Testis (tissue), 3 donors: ENCODE data around the gene OR5B12. TPM values are rescaled to one million over a fixed set of nuclear protein-coding genes. Genes with fewer than 3 reads are reported as not detected.

Experiments used
- DNase-seq: peaks from one replicate; pipeline ENCODE4 v3.0.0-alpha.2; 2019
- H3K27ac ChIP-seq, 2 donors: fragments of 200-600 bp; sonication (generic); one replicate each; pipeline ENCODE4 v1.5.1; 2019
- H3K27me3 ChIP-seq: fragments of 200-600 bp; sonication (generic); one replicate; pipeline ENCODE4 v1.5.1; 2019
- H3K36me3 ChIP-seq: fragments of 200-600 bp; sonication (generic); one replicate; pipeline ENCODE4 v1.5.1; 2017; ENCODE audit warnings: low read depth; ENCODE audit errors: missing control alignments
- H3K4me1 ChIP-seq: fragments of 200-600 bp; sonication (generic); one replicate; pipeline ENCODE4 v1.5.1; 2019
- H3K4me3 ChIP-seq, 2 donors: fragments of 200-600 bp; sonication (generic); one replicate each; pipeline ENCODE4 v1.5.1; 2017 to 2019
- H3K9me3 ChIP-seq: fragments of 200-600 bp; sonication (generic); one replicate; pipeline ENCODE4 v1.5.1; 2017
- POLR2A ChIP-seq: fragments of 450-650 bp; IDR thresholded peaks from one replicate; pipeline ENCODE4 v1.6.1; 2017; ENCODE audit warnings: antibody characterized with exemption, mild to moderate bottlenecking, moderate library complexity
- WGBS, 2 donors: methylation state at CpG; one replicate each; pipeline ENCODE4 v1.1.5; 2018; 5-methylcytosine and 5-hydroxymethylcytosine counted together
- intact Hi-C: fragments of 100-400 bp; cut with DNase I; formaldehyde crosslinking; loops from one replicate; pipeline ENCODE4 v1.15.1; 2023; ENCODE audit warnings: low total_unique reads
- polyA plus RNA-seq: library from polyadenylated mRNA; stranded (reverse); fragments of 350-450 nt; fragmentation: Illumina TruSeq; extraction: RNeasy Lipid Tissue Mini Kit (QIAGEN cat#74804); gene quantifications from one replicate; pipeline ENCODE4 v1.2.3, GENCODE V29; 2014; ENCODE audit warnings: low read depth, low replicate concordance; ENCODE audit not compliant: insufficient read depth
- total RNA-seq, 2 donors: library from RNA; depleted of rRNA; stranded (reverse); fragments of >200 nt; gene quantifications; one replicate each; pipeline ENCODE4 v1.2.3, GENCODE V29; 2016
- TF ChIP-seq, protein P1 (sequence below), 3 experiments: fragments of 450-650 bp in 2 of 3; fragments of 200-600 bp in 1 of 3; sonication (generic) in 1 of 3; IDR thresholded peaks; one replicate each; pipeline ENCODE4 v1.5.1; 2016 to 2019; ENCODE audit warnings: antibody characterized with exemption in 3 of 3, mild to moderate bottlenecking in 2 of 3, moderate library complexity in 1 of 3

The OR5B12 gene
- total and polyA plus RNA-seq, 3 donors from 2014 or later, result 0.71 TPM; not detected in 2

- TF ChIP-seq POLR2A, result no peak
- TF ChIP-seq, protein P1, sequence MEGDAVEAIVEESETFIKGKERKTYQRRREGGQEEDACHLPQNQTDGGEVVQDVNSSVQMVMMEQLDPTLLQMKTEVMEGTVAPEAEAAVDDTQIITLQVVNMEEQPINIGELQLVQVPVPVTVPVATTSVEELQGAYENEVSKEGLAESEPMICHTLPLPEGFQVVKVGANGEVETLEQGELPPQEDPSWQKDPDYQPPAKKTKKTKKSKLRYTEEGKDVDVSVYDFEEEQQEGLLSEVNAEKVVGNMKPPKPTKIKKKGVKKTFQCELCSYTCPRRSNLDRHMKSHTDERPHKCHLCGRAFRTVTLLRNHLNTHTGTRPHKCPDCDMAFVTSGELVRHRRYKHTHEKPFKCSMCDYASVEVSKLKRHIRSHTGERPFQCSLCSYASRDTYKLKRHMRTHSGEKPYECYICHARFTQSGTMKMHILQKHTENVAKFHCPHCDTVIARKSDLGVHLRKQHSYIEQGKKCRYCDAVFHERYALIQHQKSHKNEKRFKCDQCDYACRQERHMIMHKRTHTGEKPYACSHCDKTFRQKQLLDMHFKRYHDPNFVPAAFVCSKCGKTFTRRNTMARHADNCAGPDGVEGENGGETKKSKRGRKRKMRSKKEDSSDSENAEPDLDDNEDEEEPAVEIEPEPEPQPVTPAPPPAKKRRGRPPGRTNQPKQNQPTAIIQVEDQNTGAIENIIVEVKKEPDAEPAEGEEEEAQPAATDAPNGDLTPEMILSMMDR (IDR thresholded peaks at IDR 0.05), result no peak
Observed at GRCh38 chr11:58438486-58438885, 3.5 kb downstream of the OR5B12 start.

GRCh38 chr11:58434217-58434616, 7.8 kb downstream of the OR5B12 start:
- no peaks in the 10 kb centered on the region for H3K36me3 ChIP-seq

More at GRCh38 chr11:58438486-58438885, 3.5 kb downstream of the OR5B12 start:
- H3K4me3 ChIP-seq, result no peak overlapping the region
- H3K27ac ChIP-seq, result no peak overlapping the region
- H3K4me1 ChIP-seq, result no peaks in the 10 kb centered on the region
- 75 to 85% methylated on average over 4 of the region's 4 CpGs for WGBS, 2 donors
- H3K9me3 ChIP-seq, result no peaks in the 10 kb centered on the region
- H3K27me3 ChIP-seq, result no peaks in the 10 kb centered on the region
- DNase-seq, result no peak
- no peaks in the 10 kb centered on the region for H3K36me3 ChIP-seq
- intact Hi-C loops, result no loop called here

DNA sequence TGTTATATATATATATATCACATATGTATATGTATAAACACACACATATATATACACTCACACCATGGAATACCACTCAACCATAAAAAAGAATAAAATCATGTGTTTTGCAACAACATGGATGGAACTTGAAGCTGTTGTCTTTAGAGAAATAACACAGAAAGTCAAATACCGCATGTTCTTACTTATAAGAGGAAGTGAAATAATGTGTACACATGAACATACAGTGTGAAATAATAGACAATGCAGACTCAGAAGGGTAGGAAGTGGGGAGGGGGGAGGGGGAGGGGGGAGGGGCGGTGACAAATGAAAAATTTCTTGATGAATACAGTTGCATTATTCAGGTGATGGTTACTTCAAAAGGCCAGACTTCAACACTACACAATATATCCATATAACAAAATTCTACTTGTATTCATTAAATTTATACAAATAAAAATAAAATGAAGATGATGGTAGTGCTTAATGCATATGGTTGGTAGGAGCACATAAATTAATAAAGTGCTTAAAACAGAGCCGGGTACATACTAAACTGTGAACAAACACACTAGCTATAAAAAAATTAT, 8.3 kb downstream of the OR5B12 start:
- no peak overlapping the region for H3K4me3 ChIP-seq
- TF ChIP-seq, protein P1 (IDR thresholded peaks at IDR 0.05), result no peak
- TF ChIP-seq POLR2A, result no peak
- intact Hi-C loops, result no loop called here
- no peak for DNase-seq
- H3K27me3 ChIP-seq, result no peaks in the 10 kb centered on the region
- no peaks in the 10 kb centered on the region for H3K36me3 ChIP-seq
- H3K27ac ChIP-seq, result no peak overlapping the region
- 73 to 82% methylated on average over 3 of the region's 3 CpGs for WGBS, 2 donors
- H3K4me1 ChIP-seq, result no peaks in the 10 kb centered on the region
- H3K9me3 ChIP-seq, result no peaks in the 10 kb centered on the region

More at GRCh38 chr11:58434217-58434616, 7.8 kb downstream of the OR5B12 start:
- Histone ChIP-seq H3K27me3 (no peaks in the 10 kb centered on the region), H3K4me1 (no peaks in the 10 kb centered on the region), H3K9me3 (no peaks in the 10 kb centered on the region), H3K27ac (no peak overlapping the region), H3K4me3 (no peak overlapping the region)
- TF ChIP-seq POLR2A, result no peak
- TF ChIP-seq, protein P1 (IDR thresholded peaks at IDR 0.05), result no peak
- no peak for DNase-seq
- intact Hi-C loops, result no loop called here
- WGBS, 2 donors, result 53 to 65% methylated on average over 3 of the region's 3 CpGs

- Histone ChIP-seq H3K4me1 (no peaks in the 10 kb centered on the region), H3K9me3 (no peaks in the 10 kb centered on the region), H3K27me3 (no peaks in the 10 kb centered on the region), H3K4me3 (no peak overlapping the region), H3K36me3 (no peaks in the 10 kb centered on the region), H3K27ac (no peak overlapping the region)
- DNase-seq, result no peak
- no peak for TF ChIP-seq POLR2A
- TF ChIP-seq, protein P1 (IDR thresholded peaks at IDR 0.05), result no peak
- WGBS, 2 donors, result 67 to 69% methylated on average over 1 of the region's 1 CpG
- intact Hi-C loops, result no loop called here
Observed at GRCh38 chr11:58429273-58429672, 12.8 kb downstream of the OR5B12 start.

- no peak for TF ChIP-seq POLR2A
- TF ChIP-seq, protein P1 (IDR thresholded peaks at IDR 0.05), result no peak
- no peaks in the 10 kb centered on the region for H3K27me3 ChIP-seq
- WGBS, 2 donors, result 76 to 90% methylated on average over 3 of the region's 3 CpGs
- intact Hi-C loops, result no loop called here
- no peak within 1 kb of the TSS for H3K27ac ChIP-seq
- no peaks in the 10 kb centered on the region for H3K36me3 ChIP-seq
- H3K4me3 ChIP-seq, result no peak within 1 kb of the TSS
- H3K9me3 ChIP-seq, result no peaks in the 10 kb centered on the region
- H3K4me1 ChIP-seq, result no peaks in the 10 kb centered on the region
- DNase-seq, result no peak
Observed at GRCh38 chr11:58428021-58428420, 14.0 kb downstream of the OR5B12 start, which contains the start of gene OR5B2. Gene OR5B2 (minus strand): TSS chr11:58428121. CDS start chr11:58423261, 4,860 bp downstream.
